NCI-H187 treated with DMSO at 0.1 percent for 48 hours (cell line): ENCODE measurements around the gene ISOC2.

Source experiments
- DNase-seq: peaks from one replicate; lab custom pipeline; 2025; lab: John Stamatoyannopoulos, UW

Gene ISOC2

DNA sequence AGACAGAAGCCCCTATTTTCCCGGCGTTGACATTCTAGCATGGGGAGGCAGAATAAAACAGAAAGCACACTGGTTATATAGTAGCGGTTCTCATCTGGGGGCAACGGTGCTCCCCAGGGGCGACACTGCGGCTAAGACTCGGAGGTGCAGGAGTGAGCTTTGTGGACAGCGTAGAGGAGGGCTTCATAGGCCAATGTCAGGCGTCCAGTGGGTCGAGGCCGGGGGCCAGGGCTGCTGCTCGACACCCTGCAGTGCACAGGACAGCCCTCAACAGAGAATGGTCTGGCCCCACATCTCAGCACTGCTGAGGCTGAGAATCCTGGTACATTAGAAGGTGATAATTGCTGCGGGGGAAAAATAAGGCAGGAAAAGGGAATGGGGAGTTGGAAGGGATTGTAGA lies 16.5 kb upstream of the ISOC2 start:
- DNase-seq: no peak

DNA sequence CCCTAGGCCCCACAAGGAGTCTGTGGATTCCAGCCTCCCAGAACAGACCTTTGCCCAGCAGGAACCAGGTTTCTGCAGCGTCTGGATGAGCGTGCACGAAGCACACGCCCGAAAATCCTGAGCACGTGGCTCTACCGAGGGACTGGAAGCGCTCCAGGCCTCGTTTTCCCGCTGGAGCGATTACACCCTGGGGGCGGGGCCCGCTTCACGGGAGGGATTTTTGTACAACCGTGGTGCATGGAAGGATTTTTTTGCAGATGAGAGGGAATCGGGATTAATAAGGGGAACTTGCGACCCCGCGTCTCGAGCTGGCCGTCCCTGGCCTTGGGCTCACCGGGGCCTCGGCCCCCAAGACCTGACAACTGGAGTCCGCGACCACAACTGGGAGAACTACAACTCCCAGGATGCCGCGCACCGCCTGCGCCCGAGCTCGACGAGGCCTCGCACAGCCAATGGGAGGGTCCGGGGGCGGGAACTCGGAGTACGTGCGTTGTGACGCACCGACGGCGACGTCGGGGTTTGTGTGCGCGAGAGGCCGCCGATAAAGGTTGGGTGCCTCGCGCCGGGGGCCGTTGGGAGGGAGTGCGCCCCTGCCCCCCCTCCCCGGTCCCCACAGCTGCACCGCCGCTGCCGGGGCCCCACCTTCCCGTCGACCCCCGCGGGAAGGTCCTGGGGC lies 14.8 kb upstream of the ISOC2 start, which contains the start of gene ZNF628:
TSS of gene ZNF628 (plus strand) at position 518 of the 676 bp plus-strand sequence. CDS start 3,294 bp downstream, outside the sequence.
- DNase-seq: peak; percentile 91

DNA sequence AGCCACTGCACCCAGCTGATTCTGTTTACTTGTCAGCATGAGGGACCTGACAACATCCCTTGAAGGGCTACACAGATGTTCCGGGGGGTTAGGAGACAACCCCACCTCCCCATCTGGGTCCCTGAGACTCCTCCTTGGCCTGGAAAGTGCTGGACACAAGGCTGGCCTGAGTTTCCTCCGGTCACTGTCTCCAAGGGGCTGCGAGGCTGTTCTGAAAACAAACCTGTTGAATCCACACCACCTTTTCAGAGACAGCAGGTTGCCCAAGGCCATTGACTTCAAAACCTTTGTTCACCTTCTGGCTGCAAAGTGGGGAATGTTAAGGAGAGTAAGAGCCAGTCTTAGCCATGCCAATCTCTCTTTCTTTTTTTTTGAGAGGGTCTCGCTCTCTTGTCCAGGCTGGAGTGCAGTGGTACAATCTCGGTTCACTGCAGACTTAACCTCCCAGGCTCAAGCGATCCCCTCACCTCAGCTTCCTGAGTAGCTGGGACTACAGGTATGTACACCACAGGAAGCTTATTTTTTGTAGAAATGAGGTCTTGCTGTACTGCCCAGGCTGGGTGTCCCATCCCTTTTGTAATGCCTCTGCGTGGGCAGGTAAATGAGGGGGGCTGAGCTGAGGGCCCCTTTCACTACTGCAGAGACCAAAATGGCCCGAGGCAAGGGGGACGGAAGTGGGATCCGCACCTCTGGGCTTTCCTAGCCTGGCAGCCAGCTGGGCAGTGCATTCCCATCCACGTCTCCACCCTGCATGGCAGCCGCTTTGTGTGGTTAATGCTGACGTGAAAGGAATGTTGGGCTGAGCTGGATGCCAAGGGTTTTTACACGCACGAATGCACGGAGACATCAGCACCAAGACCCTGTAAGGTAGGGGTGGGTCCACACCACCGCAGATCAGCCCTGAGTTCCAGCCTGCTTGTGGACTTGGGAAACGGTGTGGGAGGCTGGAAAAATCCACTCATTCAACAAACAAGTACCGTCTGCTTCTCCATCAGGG lies 13.1 kb upstream of the ISOC2 start:
- DNase-seq: no peak

DNA sequence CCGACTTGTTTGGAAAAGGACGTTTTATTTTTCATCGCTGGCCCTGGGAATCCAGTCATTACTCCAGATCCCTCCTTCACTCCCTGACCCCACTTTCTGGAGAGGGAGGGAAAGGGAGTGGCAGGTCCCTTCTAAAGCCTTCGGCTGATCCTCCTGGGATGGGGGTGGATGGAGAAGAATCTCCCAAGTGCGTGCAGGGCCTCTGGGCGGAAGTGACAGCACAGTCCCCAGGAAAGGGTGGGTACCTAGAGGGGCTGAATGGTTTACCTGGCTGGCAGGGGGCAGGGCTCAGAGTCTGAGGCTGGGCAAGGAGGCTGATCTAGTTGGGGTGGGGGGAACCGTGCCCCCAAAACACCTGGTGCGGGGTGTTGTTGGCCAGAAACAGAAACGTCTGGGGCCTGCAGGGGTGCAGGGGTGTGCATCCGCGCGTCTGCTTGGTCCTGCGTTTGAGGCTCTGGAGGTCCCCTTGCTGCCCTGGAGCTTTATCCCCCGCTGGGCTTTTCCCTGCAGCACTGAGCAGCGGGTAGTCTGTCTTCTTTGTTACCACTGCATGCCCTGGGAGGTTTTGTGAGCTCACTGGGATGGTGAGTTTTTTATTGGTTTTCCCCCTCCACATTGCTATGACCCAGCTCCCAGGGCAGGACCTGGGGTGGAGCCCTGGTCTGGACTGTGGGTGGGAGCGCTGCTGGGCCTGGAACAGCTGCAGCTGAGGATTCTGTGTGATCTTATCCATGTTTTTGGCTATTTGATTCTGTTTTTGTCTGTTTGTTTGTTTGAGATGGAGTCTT lies 12.0 kb upstream of the ISOC2 start:
- DNase-seq: no peak

DNA sequence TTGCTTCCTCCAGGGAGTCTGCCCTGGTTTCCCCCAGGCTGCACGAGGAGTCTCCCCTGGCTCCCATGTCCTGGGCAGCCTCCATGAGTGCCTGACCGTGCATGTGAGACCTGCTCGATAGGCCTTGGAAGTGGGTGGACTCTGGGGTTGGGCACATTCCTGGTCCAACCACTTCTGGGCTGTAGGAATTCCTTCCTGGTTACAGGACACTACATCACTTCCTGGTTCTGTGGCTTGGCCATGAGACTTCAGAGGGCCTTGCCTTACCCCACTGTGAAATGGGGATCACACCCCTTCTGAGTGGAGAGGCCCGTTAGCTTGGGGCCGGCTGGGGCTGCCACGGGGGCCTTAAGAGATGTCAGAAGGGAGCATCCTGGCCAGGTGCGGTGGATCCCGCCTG lies 11.0 kb upstream of the ISOC2 start:
- no peak for DNase-seq

DNA sequence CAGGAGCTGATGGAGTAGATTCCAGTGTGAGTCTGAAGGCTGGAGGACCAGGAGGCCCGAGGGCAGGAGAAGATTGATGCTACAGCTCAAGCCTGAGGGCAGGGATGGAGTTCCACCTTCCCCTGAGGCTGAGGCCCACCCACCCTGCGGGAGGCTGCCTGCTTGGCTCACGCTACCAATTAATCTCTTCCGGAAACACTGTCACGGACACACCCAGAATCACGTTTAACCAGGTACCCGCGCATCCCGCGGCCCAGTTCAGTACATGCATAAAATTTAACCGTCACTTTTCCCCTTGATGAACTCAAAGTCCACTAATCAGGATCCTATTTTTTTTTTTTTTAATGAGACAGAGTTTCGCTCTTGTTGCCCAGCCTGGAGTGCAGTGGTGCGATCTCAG lies 9.8 kb upstream of the ISOC2 start:
- no peak for DNase-seq

DNA sequence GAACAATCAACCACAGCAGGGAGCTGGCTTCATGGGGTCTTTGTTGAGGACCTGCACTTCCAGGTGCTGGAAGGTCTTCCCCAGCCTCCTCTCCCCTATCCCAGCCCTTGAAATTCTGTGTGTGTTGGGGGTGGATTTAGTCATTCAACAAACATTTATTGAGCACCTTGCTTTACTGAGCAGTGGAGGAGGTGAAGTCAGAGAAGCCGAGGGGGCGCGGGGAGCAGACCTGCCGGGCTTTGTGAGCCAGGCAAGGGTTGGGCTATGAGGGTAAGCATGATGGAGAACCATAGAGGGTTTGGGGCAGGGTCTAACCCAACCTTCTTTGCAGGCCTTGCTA lies 6.6 kb upstream of the ISOC2 start:
- no peak for DNase-seq

DNA sequence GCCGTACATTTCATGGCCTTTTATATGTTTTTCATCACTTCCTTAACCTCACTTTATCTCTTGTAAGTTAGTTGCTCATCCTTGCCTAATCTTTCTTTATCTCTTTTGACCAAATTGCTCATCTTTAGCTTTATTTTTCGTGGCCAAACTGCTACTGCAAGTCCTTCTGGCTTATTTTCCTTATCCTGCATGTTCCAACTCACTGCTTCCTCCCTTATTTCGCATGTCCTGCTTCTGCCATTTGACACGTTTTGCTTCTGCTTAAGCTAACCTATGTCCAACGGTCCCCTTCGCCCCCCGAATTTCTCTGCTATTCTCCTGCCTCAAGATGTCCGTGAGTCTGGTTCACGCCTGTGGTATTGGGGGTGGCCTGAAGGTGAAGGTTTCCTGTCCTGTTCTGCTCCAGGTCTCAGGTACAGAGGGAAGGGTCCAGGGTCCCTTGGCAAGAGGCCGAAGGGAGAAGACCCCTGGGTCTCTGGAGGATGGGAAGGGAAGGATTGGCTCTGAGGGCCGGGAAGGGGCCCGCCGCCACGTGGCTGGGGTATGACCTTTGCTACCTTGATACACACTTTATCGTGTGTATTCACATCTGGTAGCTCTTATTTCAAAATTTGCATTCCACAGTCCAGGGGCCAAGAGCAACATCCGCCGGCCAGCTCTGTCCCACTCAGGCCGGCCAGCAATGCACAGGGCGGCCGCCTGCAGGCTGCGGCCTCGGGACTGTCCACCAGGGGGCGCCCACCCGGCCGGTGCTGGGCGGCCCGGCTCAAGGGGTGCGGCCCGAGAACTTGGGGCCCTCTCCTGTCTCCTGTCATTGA lies 6.0 kb upstream of the ISOC2 start:
- DNase-seq: no peak

DNA sequence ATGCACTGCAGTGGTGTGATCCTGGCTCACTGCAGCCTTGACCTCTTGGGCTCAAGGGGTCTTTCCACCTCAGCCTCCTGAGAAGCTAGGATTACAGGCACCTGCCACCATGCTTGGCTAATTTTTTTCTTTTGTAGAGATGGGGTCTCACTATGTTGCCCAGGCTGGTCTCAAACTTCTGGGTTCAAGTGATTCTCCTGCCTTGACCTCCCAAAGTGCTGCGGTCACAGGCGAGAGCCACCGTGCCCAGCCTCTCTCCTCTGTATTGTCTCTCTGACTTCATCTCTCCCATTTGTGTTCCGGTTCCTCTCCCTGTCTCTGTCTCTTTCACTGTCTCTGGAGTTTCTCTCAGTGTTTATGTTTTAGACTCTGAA lies 4.8 kb upstream of the ISOC2 start:
- no peak for DNase-seq

DNA sequence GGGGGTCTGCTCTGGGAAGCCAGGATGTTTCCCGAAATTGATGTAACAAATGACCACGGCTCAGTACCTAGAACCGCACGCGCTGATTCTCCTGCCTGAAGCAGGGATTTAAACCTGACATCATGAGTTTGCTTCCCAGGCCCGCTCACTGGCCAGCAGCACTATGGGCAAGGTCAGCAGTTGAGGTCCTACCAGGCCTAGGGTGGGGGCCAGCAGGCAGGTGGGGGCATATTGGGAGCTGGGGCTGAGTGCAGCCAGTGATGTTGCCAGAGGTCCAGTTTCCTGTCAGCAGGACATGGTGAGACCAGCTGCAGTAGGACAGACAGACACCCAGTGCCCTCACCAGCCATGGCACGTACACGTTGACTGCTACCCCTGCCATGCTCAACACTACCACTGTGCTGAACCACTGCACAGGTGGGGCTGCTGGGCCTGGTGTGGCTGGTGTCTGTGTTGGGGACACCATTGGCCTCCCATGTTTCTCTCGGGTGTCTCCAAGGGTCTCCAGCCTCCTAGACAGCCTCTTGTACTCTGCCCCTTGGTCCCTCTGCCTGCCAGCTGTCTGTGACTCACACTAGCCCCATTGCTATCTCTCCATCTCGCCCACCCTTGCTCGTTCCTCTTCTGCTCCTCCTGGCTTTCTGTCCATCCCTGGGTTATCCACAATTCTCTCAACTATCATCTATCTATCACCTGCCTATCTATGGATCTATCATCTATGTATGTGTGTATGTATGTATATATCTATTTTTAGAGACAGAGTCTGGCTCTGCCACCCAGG lies 4.2 kb upstream of the ISOC2 start:
- DNase-seq: no peak

DNA sequence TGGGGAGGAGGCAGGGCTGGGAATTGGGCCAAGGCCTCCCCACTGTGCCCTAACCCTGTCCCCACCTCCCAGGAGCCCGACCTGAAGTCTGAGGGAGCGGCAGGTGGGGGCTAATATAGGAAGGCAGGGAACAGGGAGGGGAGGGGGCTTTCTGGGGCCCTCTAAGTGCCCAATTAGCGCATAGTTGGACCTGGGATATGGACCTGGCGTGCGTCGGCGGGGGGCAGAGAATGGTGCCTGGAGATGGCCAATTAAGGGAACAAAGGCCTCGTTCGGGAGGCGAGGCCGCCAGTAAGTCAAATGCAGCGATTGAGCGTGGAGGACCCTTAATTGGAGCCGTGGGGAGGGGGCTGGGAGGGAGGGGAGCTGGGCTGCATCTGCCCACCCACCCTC lies 3.2 kb upstream of the ISOC2 start, which contains the start of gene C19orf85:
TSS of gene C19orf85 (minus strand) at position 90 of the 393 bp plus-strand sequence. CDS start 197 bp downstream, outside the sequence.
- no peak for DNase-seq

DNA sequence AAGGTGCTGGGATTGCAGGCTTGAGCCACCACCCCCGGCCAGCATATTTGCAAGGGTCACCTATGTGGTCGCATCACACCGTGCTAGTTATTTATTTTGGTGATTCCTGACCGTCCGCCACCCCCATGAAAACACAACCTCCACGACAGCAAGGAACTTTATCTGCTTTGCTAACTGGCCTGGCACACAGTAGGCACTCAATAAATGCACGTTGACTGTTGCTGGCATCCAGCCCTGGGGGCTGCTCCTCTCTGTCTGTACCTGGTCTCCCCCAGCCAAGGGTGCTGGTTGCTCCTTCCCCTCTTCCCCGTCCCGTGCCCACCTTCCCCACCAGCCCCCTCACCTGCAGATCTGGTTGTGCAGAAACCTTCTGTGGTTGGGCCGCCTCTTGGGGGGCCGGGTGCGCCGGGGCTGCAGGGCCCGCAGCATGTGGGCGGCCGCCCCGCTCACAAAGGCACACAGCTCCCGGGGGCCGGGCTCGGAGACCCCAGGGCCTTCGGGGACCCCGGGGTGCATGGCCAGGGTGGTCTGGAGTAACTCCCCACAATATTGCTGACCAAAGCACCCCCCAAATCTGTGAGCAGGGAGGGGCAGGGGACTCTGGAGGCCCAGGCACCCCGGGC lies 2.7 kb upstream of the ISOC2 start:
- DNase-seq: no peak

DNA sequence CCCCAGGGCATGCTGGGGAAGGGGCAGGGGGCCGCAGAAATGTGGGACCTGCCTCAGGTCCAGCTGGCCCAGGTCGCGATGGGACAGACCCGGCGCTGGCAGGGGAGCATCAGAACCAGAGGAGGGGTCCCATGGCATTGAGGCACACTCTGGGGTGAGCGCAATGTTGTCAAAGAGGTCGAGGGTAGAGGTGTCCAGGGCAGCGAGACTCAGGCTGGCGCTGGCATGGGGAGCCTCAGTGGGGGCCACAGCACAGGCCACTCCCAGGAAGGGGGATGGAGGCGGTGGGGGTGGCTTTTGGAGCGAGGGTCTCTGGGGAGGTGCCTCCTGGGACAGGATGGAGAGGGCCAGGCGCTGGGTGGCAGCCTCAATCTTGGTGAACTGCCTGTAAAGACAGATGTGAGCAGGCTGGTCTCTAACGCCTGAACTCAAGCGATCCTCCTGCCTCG lies 2.2 kb upstream of the ISOC2 start:
- no peak for DNase-seq

DNA sequence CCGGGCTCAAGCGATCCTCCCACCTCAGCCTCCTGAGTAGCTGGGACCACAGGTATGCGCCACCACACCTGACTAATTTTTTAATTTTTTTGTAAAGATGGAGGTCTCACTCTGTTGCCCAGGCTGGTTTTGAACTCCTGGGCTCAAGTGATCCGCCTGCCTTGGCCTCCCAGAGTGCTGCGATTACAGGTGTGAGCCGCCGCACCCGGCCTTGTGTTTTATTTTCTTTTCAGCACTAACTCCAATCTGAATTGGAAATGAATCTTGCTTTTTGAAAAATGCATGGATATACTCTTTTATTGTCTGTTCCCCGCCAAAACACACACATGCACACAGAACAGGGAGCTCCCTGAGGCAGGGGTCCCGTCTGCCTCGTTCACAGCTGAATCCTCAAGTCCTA lies 1.3 kb upstream of the ISOC2 start:
- no peak for DNase-seq

DNA sequence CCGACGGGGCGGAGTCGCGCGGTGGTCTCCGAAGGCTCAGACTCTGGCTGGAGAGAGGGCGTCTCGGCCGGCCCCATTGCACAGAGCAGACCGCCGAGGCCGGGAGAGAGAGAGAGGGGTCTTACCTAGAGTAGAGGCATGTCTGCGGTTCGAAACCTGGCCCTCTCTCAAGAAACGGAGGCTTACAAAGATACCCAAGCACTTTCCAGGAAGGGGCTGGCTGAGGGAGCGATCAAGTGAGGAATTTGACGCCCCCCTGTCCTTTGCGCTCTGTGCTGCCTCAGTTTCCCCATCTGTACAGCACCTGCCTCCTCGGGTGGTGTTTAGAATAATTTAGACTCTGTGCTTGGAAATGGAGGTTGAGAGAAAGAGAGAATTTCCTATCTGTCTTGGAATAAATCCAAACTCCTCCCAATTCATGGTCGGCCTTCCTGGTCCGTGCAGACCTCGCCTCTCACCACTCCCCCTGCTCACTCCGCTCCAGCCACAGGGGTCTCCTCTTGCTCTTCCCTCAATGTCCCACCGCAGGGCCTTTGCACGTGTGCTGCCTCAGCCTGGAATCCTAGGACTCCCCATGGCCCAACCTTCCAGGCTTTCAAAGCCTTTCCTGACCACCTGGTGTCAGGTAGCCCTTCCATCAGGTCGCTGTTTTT lies 658 bp upstream of the ISOC2 start:
- DNase-seq: no peak

DNA sequence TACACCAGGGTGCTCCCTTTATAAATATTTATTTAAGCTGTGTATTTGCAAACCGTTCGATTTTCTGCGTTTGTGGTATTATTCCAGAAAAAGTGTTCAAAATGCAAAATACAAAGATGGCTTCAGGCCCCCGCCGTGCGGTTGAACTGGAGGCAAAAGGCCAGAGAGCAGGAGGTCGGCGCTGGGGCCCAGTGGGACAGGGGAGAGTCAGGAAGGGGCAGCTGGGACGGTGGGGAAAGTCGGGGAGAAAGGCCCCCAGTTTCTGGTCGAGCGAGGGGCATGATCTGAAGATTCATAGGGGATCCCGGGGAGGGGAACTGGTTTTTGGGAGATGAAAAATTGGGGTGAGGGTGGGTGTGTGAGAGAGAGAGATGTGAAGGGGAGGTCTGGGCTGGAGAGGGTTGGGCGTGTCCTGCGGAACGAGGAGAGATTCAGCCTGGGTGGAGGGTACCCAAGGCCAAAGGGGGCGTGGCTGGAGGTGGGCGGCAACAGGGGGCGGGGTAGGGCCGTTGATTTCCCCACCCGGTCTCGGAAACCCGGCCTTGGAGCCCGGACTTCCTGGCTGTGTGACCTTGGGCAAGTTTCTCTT lies 678 bp downstream of the ISOC2 start:
- no peak for DNase-seq

DNA sequence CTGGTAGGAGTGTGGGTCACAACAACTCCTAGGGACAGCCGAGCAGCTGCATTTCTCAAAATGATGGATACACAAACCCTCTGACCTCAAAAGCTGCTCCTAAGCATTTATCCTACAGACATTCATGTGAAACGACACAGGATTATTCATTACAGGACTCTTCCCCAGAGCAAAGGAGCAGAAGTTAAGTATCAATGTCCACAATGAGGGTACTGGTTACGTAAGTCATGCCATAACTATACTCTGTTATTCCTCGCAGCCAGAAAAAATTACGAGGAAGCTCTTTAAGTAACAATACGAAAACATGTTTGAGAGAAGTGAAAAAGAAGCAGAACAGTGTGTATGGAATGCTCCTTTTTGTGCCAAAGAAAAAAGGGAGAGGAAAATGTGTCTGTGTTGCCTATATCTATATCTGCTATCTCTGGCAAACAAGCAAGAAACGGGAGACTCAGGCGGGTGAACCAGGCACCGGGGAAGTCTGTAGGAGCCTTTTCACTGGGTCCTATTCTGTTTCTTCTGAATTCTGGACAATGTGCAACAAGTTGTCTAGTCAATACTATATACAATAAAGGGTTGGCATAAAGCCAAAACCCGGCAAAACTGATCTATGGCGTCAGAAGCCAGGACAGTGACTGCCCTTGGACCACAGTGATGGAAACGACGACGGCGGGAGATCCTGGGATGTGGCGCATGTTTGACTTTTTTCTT lies 1.3 kb downstream of the ISOC2 start:
- no peak for DNase-seq

DNA sequence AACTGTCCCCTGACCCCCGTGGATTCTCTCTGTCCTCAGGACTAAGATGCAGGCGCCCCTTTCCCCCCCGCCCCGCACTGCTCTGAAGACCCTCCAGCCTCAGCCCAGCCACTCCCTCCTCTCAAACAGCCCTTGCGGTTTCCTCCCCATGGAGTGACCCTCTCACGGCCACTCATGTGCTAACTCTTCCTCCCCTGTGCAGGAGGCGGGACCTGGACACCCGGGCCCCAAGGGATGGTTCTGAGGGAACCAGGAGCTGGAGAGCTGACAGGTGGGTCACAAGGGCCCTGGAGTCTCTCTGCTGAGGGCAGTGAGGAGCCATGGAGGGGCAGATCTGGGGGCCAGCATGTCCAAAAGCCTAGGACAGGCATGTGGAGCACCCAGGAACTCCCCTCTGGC lies 1.9 kb downstream of the ISOC2 start:
- DNase-seq: no peak
